Testis (tissue), 3 donors: ENCODE measurements around the gene GPI. TPM values are rescaled to one million over a fixed set of nuclear protein-coding genes. Genes with fewer than 3 reads are reported as not detected.

Source experiments
- DNase-seq: peaks from one replicate; pipeline ENCODE4 v3.0.0-alpha.2; 2019
- H3K27ac ChIP-seq, 2 donors: fragments of 200-600 bp; sonication (generic); one replicate each; pipeline ENCODE4 v1.5.1; 2019
- H3K27me3 ChIP-seq: fragments of 200-600 bp; sonication (generic); one replicate; pipeline ENCODE4 v1.5.1; 2019
- H3K36me3 ChIP-seq: fragments of 200-600 bp; sonication (generic); one replicate; pipeline ENCODE4 v1.5.1; 2017; ENCODE audit warnings: low read depth; ENCODE audit errors: missing control alignments
- H3K4me1 ChIP-seq: fragments of 200-600 bp; sonication (generic); one replicate; pipeline ENCODE4 v1.5.1; 2019
- H3K4me3 ChIP-seq, 2 donors: fragments of 200-600 bp; sonication (generic); one replicate each; pipeline ENCODE4 v1.5.1; 2017 to 2019
- H3K9me3 ChIP-seq: fragments of 200-600 bp; sonication (generic); one replicate; pipeline ENCODE4 v1.5.1; 2017
- CTCF ChIP-seq, 3 experiments: fragments of 450-650 bp in 2 of 3; fragments of 200-600 bp in 1 of 3; sonication (generic) in 1 of 3; IDR thresholded peaks; one replicate each; pipeline ENCODE4 v1.5.1; 2016 to 2019; ENCODE audit warnings: antibody characterized with exemption in 3 of 3, mild to moderate bottlenecking in 2 of 3, moderate library complexity in 1 of 3
- POLR2A ChIP-seq: fragments of 450-650 bp; IDR thresholded peaks from one replicate; pipeline ENCODE4 v1.6.1; 2017; ENCODE audit warnings: antibody characterized with exemption, mild to moderate bottlenecking, moderate library complexity
- WGBS, 2 donors: methylation state at CpG; one replicate each; pipeline ENCODE4 v1.1.5; 2018; 5-methylcytosine and 5-hydroxymethylcytosine counted together
- intact Hi-C: fragments of 100-400 bp; cut with DNase I; formaldehyde crosslinking; loops from one replicate; pipeline ENCODE4 v1.15.1; 2023; ENCODE audit warnings: low total_unique reads
- polyA plus RNA-seq: library from polyadenylated mRNA; stranded (reverse); fragments of 350-450 nt; fragmentation: Illumina TruSeq; extraction: RNeasy Lipid Tissue Mini Kit (QIAGEN cat#74804); gene quantifications from one replicate; pipeline ENCODE4 v1.2.3, GENCODE V29; 2014; ENCODE audit warnings: low read depth, low replicate concordance; ENCODE audit not compliant: insufficient read depth
- total RNA-seq, 2 donors: library from RNA; depleted of rRNA; stranded (reverse); fragments of >200 nt; gene quantifications; one replicate each; pipeline ENCODE4 v1.2.3, GENCODE V29; 2016

GPI gene
- total and polyA plus RNA-seq, 3 donors from 2014 or later, result 109 to 198 (median 198) TPM

GRCh38 chr19:34362679-34363069, 2.3 kb upstream of the GPI start:
- DNase-seq, result no peak
- Histone ChIP-seq H3K9me3 (no peaks in the 10 kb centered on the region), H3K27me3 (no peaks in the 10 kb centered on the region), H3K4me3 (no peak overlapping the region), H3K27ac (no peak overlapping the region), H3K4me1 (peaks cover 17% of the 10 kb centered on the region), H3K36me3 (no peaks in the 10 kb centered on the region)
- 67 to 77% methylated on average over 3 of the region's 3 CpGs for WGBS, 2 donors
- TF ChIP-seq CTCF (IDR thresholded peaks at IDR 0.05) (no peak), POLR2A (no peak)
- intact Hi-C loops, result no loop called here

GRCh38 chr19:34363094-34363493, 1.9 kb upstream of the GPI start:
- peaks cover 17% of the 10 kb centered on the region for H3K4me1 ChIP-seq
- intact Hi-C loops, result no loop called here
- H3K36me3 ChIP-seq, result no peaks in the 10 kb centered on the region
- H3K27me3 ChIP-seq, result no peaks in the 10 kb centered on the region
- no peaks in the 10 kb centered on the region for H3K9me3 ChIP-seq
- no peak for DNase-seq
- no peak overlapping the region for H3K27ac ChIP-seq
- WGBS, 2 donors, result 82% methylated on average over 4 of the region's 4 CpGs
- no peak overlapping the region for H3K4me3 ChIP-seq
- no peak for TF ChIP-seq POLR2A
- no peak for TF ChIP-seq CTCF (IDR thresholded peaks at IDR 0.05)

GRCh38 chr19:34363930-34364329, 1.1 kb upstream of the GPI start:
- H3K27ac ChIP-seq, result no peak overlapping the region
- H3K9me3 ChIP-seq, result no peaks in the 10 kb centered on the region
- H3K27me3 ChIP-seq, result no peaks in the 10 kb centered on the region
- TF ChIP-seq POLR2A (no peak), CTCF (IDR thresholded peaks at IDR 0.05) (no peak)
- H3K36me3 ChIP-seq, result no peaks in the 10 kb centered on the region
- 89 to 92% methylated on average over 5 of the region's 5 CpGs for WGBS, 2 donors
- H3K4me3 ChIP-seq, result no peak overlapping the region
- intact Hi-C loops, result no loop called here
- DNase-seq, result no peak
- peaks cover 9% of the 10 kb centered on the region for H3K4me1 ChIP-seq

- intact Hi-C loops, result no loop called here
- WGBS, 2 donors, result 35 to 50% methylated on average over 11 of the region's 11 CpGs
- Histone ChIP-seq H3K27ac (no peak overlapping the region), H3K4me3 (peak overlapping the region; percentile 85 to 91), H3K9me3 (no peaks in the 10 kb centered on the region), H3K4me1 (peaks cover 9% of the 10 kb centered on the region), H3K27me3 (no peaks in the 10 kb centered on the region), H3K36me3 (no peaks in the 10 kb centered on the region)
- TF ChIP-seq CTCF (IDR thresholded peaks at IDR 0.05) (no peak), POLR2A (no peak)
- no peak for DNase-seq
Measured at GRCh38 chr19:34364462-34364829, 550 bp upstream of the GPI start.
